GM21360 (cell line): ENCODE data around the gene PFN2.

Source experiments
- ATAC-seq: cut with Tn5 transposase; IDR thresholded peaks from one replicate; pipeline ENCODE4 v1.9.1; 2021; ENCODE audit warnings: mild to moderate bottlenecking, moderate library complexity; ENCODE audit not compliant: unreplicated experiment

The PFN2 gene

GRCh38 chr3:149933008-149933407 lies 37.7 kb downstream of the PFN2 start:
- no peak for ATAC-seq

- ATAC-seq, result no peak
Measured at GRCh38 chr3:149920119-149920518, 50.6 kb downstream of the PFN2 start.

GRCh38 chr3:149919509-149919908 lies 51.2 kb downstream of the PFN2 start:
- ATAC-seq, result no peak

- no peak for ATAC-seq
Measured at GRCh38 chr3:149917124-149917667, 53.5 kb downstream of the PFN2 start.
